Loucy (cell line): Measurements from ENCODE around the gene NELFE.

ENCODE experiments used
- H2AFZ ChIP-seq: fragments of 200-600 bp; sonication (generic); 2 replicates; pipeline ENCODE4 v1.6.0; 2016; ENCODE audit warnings: antibody characterized with exemption, mild to moderate bottlenecking, low read length, moderate library complexity
- H3F3A ChIP-seq: fragments of 200-600 bp; 2 replicates; pipeline ENCODE4 v1.6.0; 2016; ENCODE audit warnings: antibody characterized with exemption, low read depth, mild to moderate bottlenecking
- H3K27me3 ChIP-seq: fragments of 200-600 bp; sonication (generic); 2 replicates; pipeline ENCODE4 v1.6.1; 2014; ENCODE audit warnings: low read length, mild to moderate bottlenecking; ENCODE audit not compliant: insufficient read depth, poor library complexity, severe bottlenecking
- H3K36me3 ChIP-seq: fragments of 200-600 bp; sonication (generic); 2 replicates; pipeline ENCODE4 v1.6.1; 2016; ENCODE audit warnings: low read length; ENCODE audit not compliant: insufficient read depth
- H3K4me1 ChIP-seq: fragments of 200-600 bp; sonication (generic); 2 replicates; pipeline ENCODE4 v1.5.1; 2014; ENCODE audit warnings: low read length, mild to moderate bottlenecking; ENCODE audit not compliant: insufficient read depth, poor library complexity, severe bottlenecking
- H3K4me2 ChIP-seq: fragments of 200-600 bp; sonication (generic); 2 replicates; pipeline ENCODE4 v1.6.0; 2014; ENCODE audit warnings: antibody characterized with exemption, low read length, low read depth, mild to moderate bottlenecking; ENCODE audit not compliant: poor library complexity, severe bottlenecking
- H3K4me3 ChIP-seq: fragments of 200-600 bp; sonication (generic); 2 replicates; pipeline ENCODE4 v1.5.1; 2014; ENCODE audit warnings: low read length, mild to moderate bottlenecking, mixed read lengths; ENCODE audit not compliant: poor library complexity, severe bottlenecking
- H3K79me2 ChIP-seq: fragments of 200-600 bp; sonication (generic); 2 replicates; pipeline ENCODE4 v1.6.1; 2014; ENCODE audit warnings: low read length; ENCODE audit not compliant: insufficient read depth
- H3K9ac ChIP-seq: fragments of 200-600 bp; sonication (generic); 2 replicates; pipeline ENCODE4 v1.6.0; 2014; ENCODE audit warnings: mild to moderate bottlenecking, low read depth, low read length, moderate library complexity; ENCODE audit not compliant: poor library complexity, severe bottlenecking
- H3K9me2 ChIP-seq: fragments of 200-600 bp; sonication (generic); replicated peaks from 2 replicates; pipeline ENCODE4 v1.6.1; 2016; ENCODE audit warnings: low read depth, low read length, mixed read lengths
- H3K9me3 ChIP-seq: fragments of 200-600 bp; sonication (generic); 2 replicates; pipeline ENCODE4 v1.6.1; 2014; ENCODE audit warnings: mild to moderate bottlenecking, antibody characterized with exemption, low read length, low read depth; ENCODE audit not compliant: insufficient read depth
- H4K20me1 ChIP-seq: fragments of 200-600 bp; sonication (generic); 2 replicates; pipeline ENCODE4 v1.6.0; 2014; ENCODE audit warnings: antibody characterized with exemption, low read length, mild to moderate bottlenecking; ENCODE audit not compliant: insufficient read depth, poor library complexity, severe bottlenecking
- EZH2phosphoT487 ChIP-seq: fragments of 200-600 bp; IDR thresholded peaks from 2 replicates; pipeline ENCODE4 v1.6.1; 2018; ENCODE audit warnings: antibody characterized with exemption, mild to moderate bottlenecking, moderate library complexity, borderline replicate concordance
- TF ChIP-seq, protein P1 (sequence below): fragments of 200-600 bp; sonication (generic); conservative IDR thresholded peaks from 2 replicates; pipeline ENCODE4 v1.5.1; 2014; ENCODE audit warnings: mild to moderate bottlenecking, antibody characterized with exemption, low read length

Gene NELFE

GRCh38 chr6:31947070-31947675 lies 11.6 kb downstream of the NELFE start:
- Histone ChIP-seq H3K36me3 (peaks cover 7% of the 10 kb centered on the region; the same call in 1 of the 2 replicates), H3F3A (no peaks in the 10 kb centered on the region), H3K4me2 (no peak overlapping the region)

DNA sequence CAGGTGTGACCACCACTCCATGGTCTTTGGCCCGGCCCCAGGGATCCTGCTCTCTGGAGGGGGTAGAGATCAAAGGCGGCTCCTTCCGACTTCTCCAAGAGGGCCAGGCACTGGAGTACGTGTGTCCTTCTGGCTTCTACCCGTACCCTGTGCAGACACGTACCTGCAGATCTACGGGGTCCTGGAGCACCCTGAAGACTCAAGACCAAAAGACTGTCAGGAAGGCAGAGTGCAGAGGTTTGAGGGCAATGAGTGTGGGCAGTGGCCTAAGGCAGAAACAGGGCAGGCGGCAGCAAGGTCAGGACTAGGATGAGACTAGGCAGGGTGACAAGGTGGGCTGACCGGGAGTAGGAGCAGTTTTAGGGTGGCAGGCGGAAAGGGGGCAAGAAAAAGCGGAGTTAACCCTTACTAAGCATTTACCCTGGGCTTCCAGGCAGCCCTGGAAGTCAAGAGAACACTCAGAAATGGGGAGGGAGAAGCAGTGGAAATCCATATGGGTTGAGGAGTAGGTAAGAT lies 12.3 kb downstream of the NELFE start:
- Histone ChIP-seq H3K9me3 (no peaks in the 10 kb centered on the region), H3K27me3 (no peaks in the 10 kb centered on the region), H3K4me1 (peaks cover under 1% of the 10 kb centered on the region), H3K36me3 (peaks cover 2% of the 10 kb centered on the region; the same call in 1 of the 2 replicates), H3K9ac (no peak overlapping the region), H3K79me2 (no peaks in the 10 kb centered on the region), H4K20me1 (no peaks in the 10 kb centered on the region), H2AFZ (no peak overlapping the region), H3K4me2 (no peak overlapping the region), H3K4me3 (no peak overlapping the region), H3K9me2 (no peaks in the 10 kb centered on the region), H3F3A (no peaks in the 10 kb centered on the region)
- TF ChIP-seq, protein P1, sequence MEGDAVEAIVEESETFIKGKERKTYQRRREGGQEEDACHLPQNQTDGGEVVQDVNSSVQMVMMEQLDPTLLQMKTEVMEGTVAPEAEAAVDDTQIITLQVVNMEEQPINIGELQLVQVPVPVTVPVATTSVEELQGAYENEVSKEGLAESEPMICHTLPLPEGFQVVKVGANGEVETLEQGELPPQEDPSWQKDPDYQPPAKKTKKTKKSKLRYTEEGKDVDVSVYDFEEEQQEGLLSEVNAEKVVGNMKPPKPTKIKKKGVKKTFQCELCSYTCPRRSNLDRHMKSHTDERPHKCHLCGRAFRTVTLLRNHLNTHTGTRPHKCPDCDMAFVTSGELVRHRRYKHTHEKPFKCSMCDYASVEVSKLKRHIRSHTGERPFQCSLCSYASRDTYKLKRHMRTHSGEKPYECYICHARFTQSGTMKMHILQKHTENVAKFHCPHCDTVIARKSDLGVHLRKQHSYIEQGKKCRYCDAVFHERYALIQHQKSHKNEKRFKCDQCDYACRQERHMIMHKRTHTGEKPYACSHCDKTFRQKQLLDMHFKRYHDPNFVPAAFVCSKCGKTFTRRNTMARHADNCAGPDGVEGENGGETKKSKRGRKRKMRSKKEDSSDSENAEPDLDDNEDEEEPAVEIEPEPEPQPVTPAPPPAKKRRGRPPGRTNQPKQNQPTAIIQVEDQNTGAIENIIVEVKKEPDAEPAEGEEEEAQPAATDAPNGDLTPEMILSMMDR = no peak
- TF ChIP-seq EZH2phosphoT487 = no peak

More at GRCh38 chr6:31947070-31947675, 11.6 kb downstream of the NELFE start:
- H2AFZ ChIP-seq = no peak overlapping the region
- no peaks in the 10 kb centered on the region for H3K4me1 ChIP-seq
- H3K27me3 ChIP-seq = no peaks in the 10 kb centered on the region
- no peaks in the 10 kb centered on the region for H4K20me1 ChIP-seq
- TF ChIP-seq, protein P1 = no peak
- TF ChIP-seq EZH2phosphoT487 = no peak
- H3K9me3 ChIP-seq = no peaks in the 10 kb centered on the region
- no peak overlapping the region for H3K4me3 ChIP-seq
- H3K9me2 ChIP-seq = no peaks in the 10 kb centered on the region
- no peak overlapping the region for H3K9ac ChIP-seq
- no peaks in the 10 kb centered on the region for H3K79me2 ChIP-seq

DNA sequence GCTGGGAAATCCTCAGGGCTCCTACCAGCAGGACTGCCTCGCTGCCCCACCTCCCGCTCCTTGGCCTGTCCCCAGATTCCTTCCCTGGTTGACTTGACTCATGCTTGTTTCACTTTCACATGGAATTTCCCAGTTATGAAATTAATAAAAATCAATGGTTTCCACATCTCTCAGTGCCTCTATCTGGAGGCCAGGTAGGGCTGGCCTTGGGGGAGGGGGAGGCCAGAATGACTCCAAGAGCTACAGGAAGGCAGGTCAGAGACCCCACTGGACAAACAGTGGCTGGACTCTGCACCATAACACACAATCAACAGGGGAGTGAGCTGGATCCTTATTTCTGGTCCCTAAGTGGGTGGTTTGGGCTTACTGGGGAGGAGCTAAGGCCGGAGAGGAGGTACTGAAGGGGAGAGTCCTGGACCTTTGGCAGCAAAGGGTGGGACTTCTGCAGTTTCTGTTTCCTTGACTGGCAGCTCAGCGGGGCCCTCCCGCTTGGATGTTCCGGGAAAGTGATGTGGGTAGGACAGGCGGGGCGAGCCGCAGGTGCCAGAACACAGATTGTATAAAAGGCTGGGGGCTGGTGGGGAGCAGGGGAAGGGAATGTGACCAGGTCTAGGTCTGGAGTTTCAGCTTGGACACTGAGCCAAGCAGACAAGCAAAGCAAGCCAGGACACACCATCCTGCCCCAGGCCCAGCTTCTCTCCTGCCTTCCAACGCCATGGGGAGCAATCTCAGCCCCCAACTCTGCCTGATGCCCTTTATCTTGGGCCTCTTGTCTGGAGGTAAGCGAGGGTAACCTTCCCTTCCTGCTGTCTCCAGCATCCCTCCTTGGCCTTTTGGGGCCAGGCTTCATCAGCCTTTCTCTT lies 13.0 kb downstream of the NELFE start, which contains the start of gene CFB:
TSS of gene CFB (plus strand) at position 589 of the 863 bp plus-strand sequence. CDS start at position 716, 127 bp downstream.
- no peak within 1 kb of the TSS for H2AFZ ChIP-seq

More for the DNA sequence above, 13.0 kb downstream of the NELFE start, which contains the start of gene CFB:
- H4K20me1 ChIP-seq = no peaks in the 10 kb centered on the region
- no peaks in the 10 kb centered on the region for H3K9me3 ChIP-seq
- H3K36me3 ChIP-seq = no peaks in the 10 kb centered on the region
- H3K4me3 ChIP-seq = no peak within 1 kb of the TSS
- no peaks in the 10 kb centered on the region for H3K27me3 ChIP-seq
- H3F3A ChIP-seq = no peaks in the 10 kb centered on the region
- H3K4me1 ChIP-seq = peaks cover 7% of the 10 kb centered on the region
- TF ChIP-seq, protein P1 = no peak
- TF ChIP-seq EZH2phosphoT487 = no peak
- no peaks in the 10 kb centered on the region for H3K9me2 ChIP-seq
- H3K9ac ChIP-seq = no peak within 1 kb of the TSS
- H3K79me2 ChIP-seq = no peaks in the 10 kb centered on the region
- H3K4me2 ChIP-seq = no peak within 1 kb of the TSS
